T-helper 17 cell (primary cell): ENCODE measurements around the gene ABCA7. TPM values are rescaled to one million over a fixed set of nuclear protein-coding genes. Genes with fewer than 3 reads are reported as not detected.

ENCODE experiments used
- ATAC-seq: fragments of 150-1000 bp; cut with Tn5 transposase; 2 replicates; pipeline ENCODE4 v1.10.0; 2021; ENCODE audit warnings: mild to moderate bottlenecking, moderate library complexity
- DNase-seq, 3 donors: peaks; one replicate each; pipeline versions ENCODE4 v3.0.0 to v3.0.0-alpha.2; 2020 to 2021
- H3K9me3 ChIP-seq: one replicate; pipeline ENCODE4 v1.7.0; 2013; ENCODE audit warnings: low read length, mild to moderate bottlenecking; ENCODE audit not compliant: control insufficient read depth, poor library complexity, severe bottlenecking
- H3K27ac Mint-ChIP-seq: one replicate; pipeline ENCODE4 v1.8.0; 2022; ENCODE audit warnings: mild to moderate bottlenecking, moderate library complexity, mixed read lengths
- H3K27me3 Mint-ChIP-seq: one replicate; pipeline ENCODE4 v1.8.0; 2022; ENCODE audit warnings: mixed read lengths
- H3K36me3 Mint-ChIP-seq: one replicate; pipeline ENCODE4 v1.8.0; 2022; ENCODE audit warnings: low read depth, mixed read lengths
- H3K4me1 Mint-ChIP-seq: one replicate; pipeline ENCODE4 v1.8.0; 2022; ENCODE audit warnings: mild to moderate bottlenecking, mixed read lengths
- H3K4me3 Mint-ChIP-seq: one replicate; pipeline ENCODE4 v1.8.0; 2022; ENCODE audit warnings: mild to moderate bottlenecking, moderate library complexity, mixed read lengths
- total RNA-seq, 4 donors: library from RNA in 2 of 4; stranded (reverse) in 2 of 4; gene quantifications; one replicate each; pipeline ENCODE4 v1.2.3 and lab custom pipeline; 2022 to 2026

Gene ABCA7
- total RNA-seq, 2 donors from 2014 or later: 107 to 112 TPM

DNA sequence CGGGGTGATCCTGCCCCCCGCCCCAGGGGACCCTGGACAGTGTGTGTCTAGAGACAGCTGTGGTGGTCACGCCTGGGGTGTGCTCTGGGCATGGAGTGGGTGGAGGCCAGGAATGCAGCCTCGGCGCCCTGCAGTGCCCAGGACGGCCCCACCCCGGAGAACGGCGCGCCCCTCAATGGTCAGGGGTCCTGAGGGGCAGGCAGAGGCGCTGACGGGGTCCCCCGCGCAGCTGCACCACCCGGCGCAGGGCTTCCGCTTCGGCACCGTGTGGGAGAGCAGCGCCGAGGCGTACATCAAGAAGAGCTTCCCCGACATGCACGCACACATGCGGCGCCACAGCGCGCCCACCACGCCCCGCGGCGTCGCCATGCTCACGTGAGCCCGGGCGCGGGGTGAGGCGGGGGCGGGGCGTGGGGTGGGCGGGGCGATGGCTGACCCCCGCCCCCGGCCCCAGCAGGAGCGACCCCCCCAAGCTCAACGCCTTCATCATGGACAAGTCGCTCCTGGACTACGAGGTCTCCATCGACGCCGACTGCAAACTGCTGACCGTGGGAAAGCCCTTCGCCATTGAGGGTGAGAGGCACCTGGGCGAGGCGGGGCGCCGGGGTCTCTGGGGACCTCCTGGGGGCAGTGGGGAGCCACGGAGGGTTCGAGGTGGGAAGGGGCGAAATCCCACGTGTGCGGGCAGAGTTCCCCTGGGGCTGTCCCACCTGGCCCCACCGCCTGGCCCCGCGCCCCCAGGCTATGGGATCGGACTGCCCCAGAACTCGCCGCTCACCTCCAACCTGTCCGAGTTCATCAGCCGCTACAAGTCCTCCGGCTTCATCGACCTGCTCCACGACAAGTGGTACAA lies 32.3 kb upstream of the ABCA7 start:
- DNase-seq (no peak), ATAC-seq (no peak)
- H3K4me1 Mint-ChIP-seq: peaks cover under 1% of the 10 kb centered on the region
- peaks cover 1% of the 10 kb centered on the region for H3K36me3 Mint-ChIP-seq
- H3K27me3 Mint-ChIP-seq: peaks cover 2% of the 10 kb centered on the region
- no peaks in the 10 kb centered on the region for H3K9me3 ChIP-seq
- H3K27ac Mint-ChIP-seq: no peak overlapping the region
- no peak overlapping the region for H3K4me3 Mint-ChIP-seq

GRCh38 chr19:1008268-1009040 lies 31.5 kb upstream of the ABCA7 start:
- ATAC-seq (no peak), DNase-seq (no peak)
- Mint-ChIP-seq H3K27me3 (no peaks in the 10 kb centered on the region), H3K27ac (no peak overlapping the region), H3K36me3 (no peaks in the 10 kb centered on the region), H3K4me1 (no peaks in the 10 kb centered on the region), H3K4me3 (peak overlapping the region; percentile 19)
- no peaks in the 10 kb centered on the region for H3K9me3 ChIP-seq

GRCh38 chr19:1009041-1009980 lies 30.6 kb upstream of the ABCA7 start:
- no peak for DNase-seq
- no peak overlapping the region for H3K27ac Mint-ChIP-seq
- no peak overlapping the region for H3K4me3 Mint-ChIP-seq
- no peaks in the 10 kb centered on the region for H3K9me3 ChIP-seq
- peaks cover 2% of the 10 kb centered on the region for H3K4me1 Mint-ChIP-seq
- no peak for ATAC-seq
- no peaks in the 10 kb centered on the region for H3K27me3 Mint-ChIP-seq
- H3K36me3 Mint-ChIP-seq: no peaks in the 10 kb centered on the region

DNA sequence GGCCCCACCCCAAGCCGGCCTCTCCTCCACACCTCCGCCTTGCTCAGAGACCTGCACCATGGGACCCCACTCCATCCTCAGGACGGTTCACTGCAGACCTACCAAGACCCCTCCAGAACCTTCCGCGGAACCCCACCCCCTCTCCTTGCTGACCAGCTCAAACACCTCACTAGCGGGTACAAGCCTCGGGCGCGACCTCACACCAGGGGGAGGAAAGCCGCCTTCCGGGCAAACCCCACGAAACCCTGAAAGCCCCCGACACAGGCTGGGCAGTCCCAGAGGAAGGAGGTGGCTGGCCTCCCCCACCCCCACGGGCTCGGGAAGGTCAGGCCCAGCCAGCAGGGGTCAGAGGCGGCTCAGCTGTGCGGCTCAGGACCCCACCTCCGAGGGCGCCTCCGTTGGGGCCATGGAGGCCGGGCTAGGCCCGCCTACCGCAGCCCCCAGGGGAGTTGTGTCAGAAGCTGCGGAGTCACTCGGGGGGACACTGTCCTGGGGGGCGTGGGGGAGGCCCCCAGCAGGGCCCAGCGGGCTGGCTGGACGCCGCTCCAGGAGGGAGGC lies 29.8 kb upstream of the ABCA7 start:
- ATAC-seq: no peak
- no peak overlapping the region for H3K27ac Mint-ChIP-seq
- no peaks in the 10 kb centered on the region for H3K36me3 Mint-ChIP-seq
- no peak for DNase-seq
- no peaks in the 10 kb centered on the region for H3K27me3 Mint-ChIP-seq
- H3K9me3 ChIP-seq: no peaks in the 10 kb centered on the region
- peaks cover 2% of the 10 kb centered on the region for H3K4me1 Mint-ChIP-seq
- no peak overlapping the region for H3K4me3 Mint-ChIP-seq

DNA sequence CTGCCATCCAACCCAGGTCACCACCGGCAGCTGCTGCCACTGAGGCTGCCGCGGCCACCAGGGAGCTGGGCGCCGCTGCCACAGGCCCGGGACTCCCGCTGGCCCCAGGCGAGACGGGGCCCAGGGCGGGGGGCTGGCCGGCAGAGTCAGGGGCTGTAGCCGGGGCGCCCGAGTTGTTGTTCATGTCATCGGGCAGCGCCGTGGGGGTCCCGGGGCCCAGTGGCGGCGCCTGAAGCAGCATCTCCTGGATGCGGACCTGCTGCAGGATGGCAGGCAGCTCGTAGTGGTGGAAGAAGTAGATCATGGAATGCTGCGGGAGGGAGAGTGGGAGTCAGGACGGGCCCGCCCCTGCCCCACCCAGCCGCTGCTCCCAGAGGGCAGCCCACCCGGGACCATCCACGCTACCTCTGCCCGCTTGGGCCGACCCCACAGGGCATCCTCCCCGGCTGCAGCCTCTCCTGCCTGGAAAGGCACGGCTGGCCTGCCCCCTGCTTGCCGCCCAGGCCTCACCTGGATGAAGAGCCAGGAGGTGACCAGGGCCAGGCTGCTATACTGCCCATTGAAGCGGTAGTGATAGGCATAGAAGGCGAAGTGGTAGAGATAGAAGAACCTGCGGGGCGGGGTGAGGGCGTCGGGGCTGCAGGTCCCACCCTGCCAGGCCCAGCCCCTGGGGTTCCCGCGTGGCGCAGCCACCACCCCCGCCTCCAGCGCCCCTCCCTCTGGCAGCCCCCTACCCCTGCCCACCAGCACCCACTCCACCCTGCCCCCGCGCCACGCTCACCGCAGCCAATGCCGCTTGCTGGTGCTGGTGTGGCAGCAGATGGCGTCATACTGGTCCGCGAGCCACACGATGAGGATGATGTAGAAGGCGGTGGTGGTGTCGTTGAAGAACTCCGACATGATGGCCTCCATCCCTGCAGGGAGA lies 29.1 kb upstream of the ABCA7 start:
- H3K4me1 Mint-ChIP-seq: peaks cover 4% of the 10 kb centered on the region
- H3K36me3 Mint-ChIP-seq: no peaks in the 10 kb centered on the region
- ATAC-seq: no peak
- H3K27ac Mint-ChIP-seq: no peak overlapping the region
- no peaks in the 10 kb centered on the region for H3K9me3 ChIP-seq
- H3K4me3 Mint-ChIP-seq: no peak overlapping the region
- no peak for DNase-seq
- no peaks in the 10 kb centered on the region for H3K27me3 Mint-ChIP-seq

DNA sequence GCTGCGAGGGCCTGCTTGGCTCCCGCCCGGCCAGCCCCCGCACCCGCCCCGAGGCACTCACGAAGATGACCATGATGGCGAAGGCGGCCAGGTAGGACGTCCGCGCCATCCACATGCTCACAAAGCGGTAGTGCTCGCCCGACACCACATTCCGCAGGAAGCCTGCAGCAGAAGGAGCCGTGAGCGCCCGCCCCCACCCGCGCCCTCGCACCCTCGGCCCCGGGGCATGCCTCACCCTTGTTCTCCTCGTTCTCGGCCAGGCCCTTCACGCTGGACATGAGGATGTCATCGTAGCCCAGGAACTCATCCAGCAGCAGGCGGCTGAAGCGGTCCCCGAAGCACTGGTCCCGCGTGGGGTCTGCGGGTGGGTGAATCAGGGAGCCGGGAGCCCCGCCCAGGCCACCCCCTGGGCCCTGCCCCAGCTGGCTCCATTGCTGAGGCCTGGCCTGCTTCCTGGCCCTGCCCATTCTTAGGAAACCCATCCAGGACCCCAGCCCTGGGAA lies 28.0 kb upstream of the ABCA7 start:
- no peaks in the 10 kb centered on the region for H3K9me3 ChIP-seq
- peaks cover 6% of the 10 kb centered on the region for H3K4me1 Mint-ChIP-seq
- H3K36me3 Mint-ChIP-seq: no peaks in the 10 kb centered on the region
- DNase-seq (no peak), ATAC-seq (no peak)
- no peak overlapping the region for H3K4me3 Mint-ChIP-seq
- H3K27me3 Mint-ChIP-seq: no peaks in the 10 kb centered on the region
- H3K27ac Mint-ChIP-seq: no peak overlapping the region

- peaks cover 8% of the 10 kb centered on the region for H3K4me1 Mint-ChIP-seq
- H3K9me3 ChIP-seq: no peaks in the 10 kb centered on the region
- DNase-seq (no peak), ATAC-seq (no peak)
- H3K4me3 Mint-ChIP-seq: no peak overlapping the region
- no peaks in the 10 kb centered on the region for H3K36me3 Mint-ChIP-seq
- no peaks in the 10 kb centered on the region for H3K27me3 Mint-ChIP-seq
- H3K27ac Mint-ChIP-seq: no peak overlapping the region
Observed at GRCh38 chr19:1012334-1012733, 27.6 kb upstream of the ABCA7 start.

- Mint-ChIP-seq H3K4me3 (no peak overlapping the region), H3K27ac (no peak overlapping the region), H3K27me3 (no peaks in the 10 kb centered on the region), H3K36me3 (no peaks in the 10 kb centered on the region), H3K4me1 (peaks cover 15% of the 10 kb centered on the region)
- DNase-seq (no peak), ATAC-seq (no peak)
- no peaks in the 10 kb centered on the region for H3K9me3 ChIP-seq
Observed at GRCh38 chr19:1013218-1013617, 26.7 kb upstream of the ABCA7 start.

DNA sequence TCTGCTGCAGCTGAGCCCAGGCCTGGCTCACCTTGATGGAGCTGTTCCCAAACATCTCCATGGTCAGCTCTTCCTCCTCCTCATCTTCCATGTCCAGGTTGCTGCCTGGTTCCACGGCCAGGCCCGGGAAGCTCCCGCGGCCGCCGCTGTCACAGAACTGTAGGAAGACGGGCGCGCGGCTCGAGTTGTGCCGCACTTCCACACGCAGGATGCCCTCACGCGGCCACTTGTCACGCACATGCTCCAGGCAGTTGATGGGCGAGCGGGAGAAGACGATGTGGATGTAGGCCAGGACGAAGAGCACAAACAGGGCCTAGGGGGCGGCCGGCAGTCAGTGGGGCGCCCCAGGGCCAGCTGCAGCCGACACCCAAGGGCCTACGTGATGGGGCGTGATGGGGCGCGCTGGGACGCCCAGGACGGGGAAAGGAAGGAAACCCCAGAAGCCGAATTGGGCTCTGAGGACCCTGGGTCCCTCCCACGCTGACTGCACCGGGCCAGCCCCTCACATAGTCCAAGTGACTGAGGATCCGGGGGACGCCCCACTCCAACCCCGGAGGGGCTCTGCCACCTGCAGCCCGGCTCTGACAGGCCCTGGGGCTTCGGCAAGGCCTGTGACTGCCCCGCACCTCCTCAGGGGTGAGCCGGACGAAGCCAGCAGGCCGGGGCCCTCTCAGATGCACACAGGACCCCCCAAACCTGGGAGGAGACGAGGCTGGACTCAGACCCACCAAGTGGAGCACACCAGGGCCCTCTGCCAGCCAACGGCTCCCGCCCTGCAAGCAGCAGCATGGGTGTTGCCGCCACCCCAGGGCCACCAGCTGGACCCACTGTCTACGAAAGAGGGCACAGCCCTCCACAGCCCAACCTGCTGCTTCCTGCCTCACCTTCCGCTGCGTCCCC lies 25.5 kb upstream of the ABCA7 start:
- ATAC-seq: no peak
- no peak for DNase-seq
- no peaks in the 10 kb centered on the region for H3K9me3 ChIP-seq
- Mint-ChIP-seq H3K27me3 (no peaks in the 10 kb centered on the region), H3K27ac (no peak overlapping the region), H3K36me3 (no peaks in the 10 kb centered on the region), H3K4me1 (peaks cover 21% of the 10 kb centered on the region), H3K4me3 (no peak overlapping the region)

DNA sequence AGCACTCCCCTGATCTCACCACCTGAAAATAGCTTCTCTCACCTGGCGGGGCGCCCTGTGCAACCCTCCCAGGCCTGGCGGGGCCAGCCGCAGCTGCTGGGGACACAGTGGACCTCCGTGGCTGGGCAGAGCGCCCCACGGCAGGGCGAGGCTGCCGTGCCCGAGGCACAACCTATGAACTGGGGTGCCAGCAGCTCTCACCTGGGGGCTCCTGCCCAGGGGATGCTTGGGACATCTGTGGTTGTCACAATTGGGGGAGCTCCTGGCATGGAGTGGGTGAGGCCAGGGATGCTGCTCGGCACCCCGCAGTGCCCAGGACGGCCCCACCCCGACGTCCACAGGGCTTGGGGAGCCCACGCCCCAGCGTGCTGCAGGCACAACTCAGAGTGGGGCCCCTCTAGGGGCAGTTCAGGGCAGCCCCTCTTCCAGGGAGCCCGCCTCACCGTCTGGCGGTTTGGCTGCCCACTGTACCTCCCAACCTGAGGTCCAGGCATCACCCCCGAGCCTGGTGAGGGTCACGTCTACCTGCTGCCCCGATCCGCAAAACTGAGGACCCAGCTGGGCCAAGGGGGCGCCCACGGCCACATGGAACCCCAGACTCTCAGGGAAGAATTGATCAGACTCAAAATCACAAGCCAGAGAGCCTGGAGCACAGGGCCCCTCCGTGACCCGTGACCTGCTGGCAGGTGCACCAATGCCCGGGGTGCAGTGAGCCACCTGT lies 24.7 kb upstream of the ABCA7 start:
- H3K4me1 Mint-ChIP-seq: peaks cover 24% of the 10 kb centered on the region
- no peaks in the 10 kb centered on the region for H3K9me3 ChIP-seq
- H3K36me3 Mint-ChIP-seq: no peaks in the 10 kb centered on the region
- peak overlapping the region; percentile 51 for H3K27ac Mint-ChIP-seq
- ATAC-seq (no peak), DNase-seq (no peak)
- H3K27me3 Mint-ChIP-seq: no peaks in the 10 kb centered on the region
- no peak overlapping the region for H3K4me3 Mint-ChIP-seq
